HEK293T (cell line): ENCODE measurements around the gene FAT2.

Source experiments
- BHLHE40 ChIP-seq: fragments of 450-650 bp; IDR thresholded peaks from 2 replicates; pipeline ENCODE4 v1.6.1; 2016; ENCODE audit warnings: mild to moderate bottlenecking, moderate library complexity, borderline replicate concordance
- L3MBTL2 ChIP-seq: fragments of 450-650 bp; conservative IDR thresholded peaks from 2 replicates; pipeline ENCODE4 v1.6.1; 2016; ENCODE audit warnings: mild to moderate bottlenecking
- SP1 ChIP-seq: fragments of 450-650 bp; IDR thresholded peaks from 2 replicates; pipeline ENCODE4 v1.6.1; 2017

DNA sequence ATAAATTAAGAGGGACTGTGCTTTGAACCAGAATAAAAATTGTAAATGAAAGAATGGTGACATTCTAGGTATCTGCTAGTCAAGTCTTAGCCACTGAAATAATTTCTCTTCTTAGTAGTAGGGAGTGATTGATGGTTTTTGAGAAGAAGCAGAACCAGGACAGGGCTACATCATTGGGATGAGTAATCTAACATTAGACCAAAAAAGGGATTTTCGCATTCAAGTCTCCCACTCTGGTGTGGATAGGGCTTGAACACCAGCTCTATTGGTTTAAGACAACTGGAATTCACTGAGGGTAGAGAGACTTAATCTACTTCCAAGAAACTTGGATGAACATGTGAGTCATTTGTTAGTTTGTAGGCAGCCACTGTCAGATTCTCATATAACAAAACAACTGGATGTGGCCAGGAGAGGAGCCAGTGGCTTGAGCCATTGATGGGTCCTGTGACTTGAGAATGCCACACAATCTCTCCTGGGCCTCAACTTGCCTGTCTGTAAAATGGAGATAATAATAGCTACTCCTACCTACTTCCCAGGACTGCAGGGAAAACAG, 16.6 kb downstream of the FAT2 start:
- TF ChIP-seq BHLHE40 (no peak), L3MBTL2 (no peak), SP1 (no peak)
